Stimulated activated CD4-positive, alpha-beta T cell treated with anti-CD3 and anti-CD28 coated beads, Interleukin-12 subunit alpha, Interleukin-12 subunit beta, amount 100 ng/mL, for 24 hours (primary cell): ENCODE measurements around the gene UHRF2.
"Not testable (repeated sequence)": the region's sequence is repeated elsewhere in the genome, so short reads cannot be mapped to it uniquely, and the experiment has no call there.

Experiments
- DNase-seq, 2 experiments: peaks; one replicate each; pipeline ENCODE4 v3.0.0-alpha.2; 2020; ENCODE audit warnings: low read depth in 2 of 2

The UHRF2 gene

DNA sequence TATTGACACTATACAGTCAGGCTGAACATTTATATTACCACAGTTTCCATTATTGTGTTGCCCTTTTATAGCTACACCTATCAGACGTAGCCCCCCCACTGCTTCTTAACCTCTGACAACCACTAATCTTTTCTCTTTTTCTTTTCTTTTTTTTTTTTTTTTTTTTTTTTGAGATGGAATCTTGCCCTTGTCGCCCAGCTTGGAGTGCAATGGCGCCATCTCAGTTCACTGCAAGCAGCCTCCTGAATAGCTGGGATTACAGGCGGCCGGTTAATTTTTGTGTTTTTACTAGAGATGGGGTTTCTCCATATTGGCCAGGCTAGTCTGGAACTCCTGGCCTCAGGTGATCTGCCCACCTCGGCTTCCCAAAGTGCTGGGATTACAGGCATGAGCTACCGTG is 75.4 kb downstream of the UHRF2 start:
- DNase-seq: no peak

DNA sequence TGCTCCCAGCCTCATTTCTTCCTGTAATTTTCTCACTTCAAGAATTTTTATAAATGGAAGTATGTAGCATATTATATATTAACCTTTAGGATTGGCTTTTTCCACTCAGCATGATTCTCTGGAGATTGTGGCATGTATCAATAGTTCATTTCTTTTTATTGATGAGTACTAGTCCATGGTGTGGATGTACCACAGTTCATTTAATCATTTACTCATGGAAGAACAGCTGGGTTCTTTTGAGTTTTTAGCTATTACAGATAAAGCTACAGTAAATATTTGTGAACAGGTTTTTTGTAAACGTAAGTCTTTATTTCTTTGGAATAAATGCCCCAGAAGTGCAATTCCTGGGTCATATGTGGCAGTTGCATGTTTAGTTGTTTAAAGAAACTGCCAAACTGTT is 76.1 kb downstream of the UHRF2 start:
- no peak for DNase-seq

DNA sequence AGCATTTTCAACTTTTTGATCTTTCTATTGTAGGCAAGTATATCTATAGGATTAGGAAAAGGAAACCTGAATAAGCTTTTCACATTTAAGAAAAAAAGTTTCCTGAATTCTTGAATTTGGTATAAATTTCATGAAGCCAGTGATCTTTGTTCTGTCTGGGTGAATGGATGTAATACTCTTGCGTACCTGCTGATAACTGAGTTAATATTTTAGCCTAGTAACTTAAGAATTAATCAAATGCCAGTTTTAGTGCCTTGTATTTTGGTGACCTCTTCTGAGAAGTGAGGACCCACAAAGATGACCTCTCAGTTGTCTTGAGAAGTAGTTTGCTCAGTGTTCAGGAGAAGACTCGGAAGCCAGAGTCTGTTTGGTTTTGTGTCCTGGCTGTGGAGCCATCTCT is 77.9 kb downstream of the UHRF2 start:
- no peak for DNase-seq

DNA sequence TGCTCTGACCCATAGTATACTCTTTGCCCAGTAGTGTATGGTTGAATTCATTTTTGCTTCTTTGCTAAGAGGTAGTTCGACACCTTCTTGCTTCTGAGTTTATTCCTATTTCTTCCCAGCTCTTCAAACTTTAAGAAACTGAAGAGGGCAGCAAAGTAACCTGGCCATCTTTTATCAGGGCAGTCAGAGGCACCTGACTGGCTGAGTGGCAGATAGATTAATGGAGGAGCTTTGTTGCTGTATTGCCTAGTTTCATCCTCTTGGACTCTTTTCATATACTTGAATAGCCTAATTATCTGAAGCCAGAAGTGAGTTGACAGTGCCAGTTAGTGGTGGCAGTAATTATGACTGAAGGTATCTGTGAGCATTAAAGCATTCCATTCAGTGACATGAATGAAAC is 82.5 kb downstream of the UHRF2 start:
- DNase-seq: no peak

DNA sequence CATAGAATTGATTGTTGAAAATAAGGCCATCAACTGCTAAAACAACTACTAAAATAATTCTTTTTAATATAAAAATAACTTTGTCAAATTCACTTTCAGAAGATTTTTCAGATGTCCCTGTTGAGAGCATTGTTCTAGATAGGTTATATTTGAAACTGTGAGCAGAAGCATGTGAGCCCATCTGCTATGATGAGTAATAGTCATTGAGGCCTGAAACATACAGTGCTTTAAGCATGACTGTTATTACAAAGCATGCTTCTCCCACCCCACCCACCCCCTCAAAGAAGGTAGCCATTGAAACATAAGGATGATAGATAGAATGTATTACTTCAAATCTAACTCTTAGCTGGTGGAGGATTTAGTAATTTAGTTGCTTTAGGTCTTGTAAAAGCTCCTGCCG is 86.0 kb downstream of the UHRF2 start:
- no peak for DNase-seq

DNA sequence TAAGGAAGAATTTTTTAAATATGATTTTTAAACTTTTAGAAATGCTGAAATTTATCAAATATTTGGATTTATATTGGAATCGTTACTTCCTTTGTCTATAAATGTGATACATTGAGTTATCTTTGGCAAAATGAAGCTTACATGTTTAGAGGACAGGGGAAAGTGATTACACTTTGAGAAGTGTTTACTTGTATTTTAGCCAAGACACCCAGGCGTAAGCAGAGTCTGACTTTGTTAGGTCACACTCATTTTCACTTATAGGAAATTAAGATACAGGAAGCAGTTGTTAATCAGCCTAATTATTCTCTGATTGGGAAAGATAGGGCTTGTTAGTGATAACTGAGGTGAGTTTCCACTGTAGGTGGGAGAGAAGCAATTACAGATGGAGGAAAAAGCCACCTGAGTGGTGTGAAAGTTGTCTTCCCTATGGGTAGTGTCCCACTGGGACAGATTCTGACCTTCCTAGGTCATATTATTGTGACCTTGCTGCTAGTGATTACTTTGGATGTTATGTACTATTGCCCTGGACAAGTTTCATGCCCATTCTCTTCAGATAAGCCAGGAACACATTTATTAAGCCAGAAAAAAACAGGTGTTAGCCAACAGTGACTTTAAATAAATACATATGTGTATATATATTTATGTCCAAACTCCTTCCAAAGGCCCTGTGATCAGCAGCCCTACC is 88.7 kb downstream of the UHRF2 start:
- no peak for DNase-seq

DNA sequence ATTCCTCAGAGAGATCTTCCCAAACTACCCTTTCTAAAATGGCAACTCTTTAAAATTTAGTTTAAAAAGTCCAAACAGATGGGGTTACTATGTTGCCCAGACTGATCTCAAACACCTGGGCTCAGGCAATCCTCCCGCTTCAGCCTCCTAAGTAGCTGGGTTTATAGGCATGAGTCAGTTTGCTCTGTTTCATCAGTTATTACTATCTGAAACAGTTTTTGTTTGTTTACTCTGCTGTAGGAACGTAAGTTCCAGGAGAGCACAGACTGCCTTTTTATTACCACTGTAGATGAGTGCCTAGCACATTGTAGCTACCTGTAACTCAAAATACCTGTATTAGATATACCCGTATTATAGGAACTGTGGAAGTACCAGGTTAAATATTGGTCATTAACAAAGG is 89.4 kb downstream of the UHRF2 start:
- DNase-seq: no peak

DNA sequence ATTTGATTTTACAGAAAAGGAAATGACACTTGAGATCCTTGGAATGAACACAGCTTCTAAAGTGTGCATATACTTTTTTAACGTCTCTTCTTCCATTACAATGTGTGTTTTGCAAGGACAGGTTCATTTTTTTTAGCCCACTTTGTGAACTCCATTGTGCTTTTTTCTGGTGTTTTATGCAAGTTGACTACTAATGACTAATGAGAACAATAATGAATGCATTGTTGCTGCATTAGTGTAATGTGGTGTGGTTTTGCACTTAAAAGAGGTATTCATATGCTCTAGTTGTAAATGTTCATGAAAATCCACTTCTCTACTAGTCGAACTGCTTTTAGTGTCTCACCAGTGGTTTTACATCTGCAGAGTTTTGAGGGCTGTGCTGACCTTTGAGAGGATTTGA is 93.6 kb downstream of the UHRF2 start:
- no peak for DNase-seq

DNA sequence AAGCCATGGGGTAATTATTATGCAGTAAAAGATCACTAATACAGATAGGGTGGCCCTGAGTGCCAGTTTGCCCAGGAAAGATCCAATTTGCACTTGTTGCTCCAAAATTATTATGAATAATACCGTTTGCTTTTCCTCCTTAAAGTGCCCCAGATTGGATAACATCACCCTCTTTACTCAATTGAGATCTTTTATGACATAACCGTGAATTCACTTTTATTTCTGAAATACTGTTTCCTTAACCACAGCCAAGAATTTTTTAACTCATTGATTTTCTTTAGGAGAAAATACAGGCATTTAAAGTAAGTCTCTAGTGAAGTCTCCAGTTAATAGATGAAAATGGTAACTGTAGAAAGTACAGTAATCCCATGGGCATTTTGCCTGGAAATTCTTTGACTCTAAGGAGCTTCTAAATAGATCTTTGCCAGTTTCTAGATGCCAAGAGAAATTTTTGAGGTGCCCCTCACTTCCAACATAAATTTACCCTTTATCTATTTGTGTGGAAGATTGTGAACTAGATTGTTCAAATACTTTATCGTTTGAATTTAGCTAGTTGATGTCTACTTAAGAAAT is 99.2 kb downstream of the UHRF2 start:
- DNase-seq: no peak

DNA sequence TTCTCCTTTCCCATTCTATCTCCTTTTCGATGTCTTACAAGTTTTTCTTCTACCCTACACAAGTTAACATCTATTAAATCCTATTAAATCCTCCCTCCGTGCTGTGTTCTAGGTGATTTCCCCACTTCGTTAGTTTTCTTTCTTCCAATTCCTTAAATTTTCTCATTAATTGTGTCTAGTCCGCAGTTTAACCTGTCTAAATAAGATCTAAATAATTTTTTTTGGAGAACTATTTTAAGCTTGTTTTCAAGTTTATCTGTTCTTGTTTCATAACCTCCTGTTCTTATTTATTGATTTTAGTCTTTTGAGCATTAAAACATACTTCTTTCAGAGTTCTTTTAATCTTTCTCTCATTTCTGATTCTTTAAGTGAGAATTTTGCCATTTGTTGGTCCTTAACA is 109.3 kb downstream of the UHRF2 start:
- no peak for DNase-seq

DNA sequence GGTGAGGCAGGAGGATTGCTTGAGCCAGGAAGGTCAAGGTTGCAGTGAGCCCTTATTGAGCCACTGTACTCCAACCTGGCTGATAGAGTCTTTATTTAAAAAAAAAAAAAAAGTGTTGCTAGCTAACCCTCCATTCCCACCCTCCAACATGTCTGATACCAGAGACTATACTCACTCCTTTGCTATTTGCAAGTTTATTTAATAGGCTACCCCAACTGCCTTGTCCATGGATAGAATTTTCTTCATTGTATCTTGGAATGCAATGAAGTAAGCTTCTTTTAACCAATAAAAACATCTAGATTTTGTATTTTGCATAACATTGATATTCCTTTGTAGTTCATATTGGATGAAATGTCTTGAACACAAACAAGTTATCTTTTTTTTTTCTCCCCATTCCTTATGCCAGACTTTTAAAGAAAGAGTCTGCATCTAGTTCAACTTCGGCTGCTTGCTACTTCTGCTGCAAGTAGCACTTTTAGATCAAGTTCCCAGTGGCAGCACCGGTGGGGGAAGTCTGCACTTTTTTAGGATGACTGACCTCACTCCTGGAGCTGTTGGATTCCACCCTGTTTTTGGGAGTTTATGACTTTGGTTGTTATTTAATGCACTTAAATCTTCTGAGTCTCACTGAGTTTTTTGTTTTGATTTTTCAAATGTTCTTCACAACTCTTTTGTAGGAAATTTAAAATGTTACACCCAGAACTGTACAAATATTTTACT is 112.5 kb downstream of the UHRF2 start:
- DNase-seq: no peak

DNA sequence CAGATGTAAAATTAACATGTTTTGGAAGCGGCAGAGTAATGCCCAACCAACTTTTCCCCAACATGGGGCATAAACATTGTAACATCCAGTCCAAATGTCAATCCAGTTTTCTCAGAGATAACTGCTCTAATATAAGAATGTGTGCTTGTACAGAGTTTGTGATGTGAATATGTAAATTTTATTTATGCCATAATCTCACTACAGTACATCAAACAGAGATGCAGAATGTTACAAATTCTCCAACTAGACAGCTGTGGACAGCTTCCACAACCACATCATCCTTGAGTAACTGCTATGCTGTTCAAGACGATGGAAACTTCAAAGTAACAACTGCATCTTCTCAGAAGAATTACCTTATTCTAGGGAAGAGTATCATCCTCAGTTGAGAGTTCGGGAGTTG is 122.6 kb downstream of the UHRF2 start:
- no peak for DNase-seq

DNA sequence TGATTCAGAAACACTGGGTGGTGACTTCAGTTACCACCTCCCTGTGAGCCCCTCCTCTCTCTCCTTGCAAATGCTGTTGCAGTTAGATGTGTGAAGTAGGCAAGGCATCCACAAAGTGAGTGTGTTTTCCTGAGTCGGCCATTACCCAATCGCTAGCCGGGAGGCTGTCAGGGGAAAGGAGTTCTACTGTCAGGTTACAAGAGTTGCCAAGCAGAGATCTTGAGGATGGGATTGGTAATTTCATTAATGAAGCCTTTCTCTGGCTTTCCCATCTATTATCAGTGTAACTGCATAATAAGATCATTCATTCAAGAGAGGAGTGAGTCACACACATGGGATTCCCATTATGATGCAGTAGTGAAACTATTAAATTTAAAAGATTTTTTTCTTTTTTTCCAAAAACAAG is 125.7 kb downstream of the UHRF2 start:
- no peak for DNase-seq

DNA sequence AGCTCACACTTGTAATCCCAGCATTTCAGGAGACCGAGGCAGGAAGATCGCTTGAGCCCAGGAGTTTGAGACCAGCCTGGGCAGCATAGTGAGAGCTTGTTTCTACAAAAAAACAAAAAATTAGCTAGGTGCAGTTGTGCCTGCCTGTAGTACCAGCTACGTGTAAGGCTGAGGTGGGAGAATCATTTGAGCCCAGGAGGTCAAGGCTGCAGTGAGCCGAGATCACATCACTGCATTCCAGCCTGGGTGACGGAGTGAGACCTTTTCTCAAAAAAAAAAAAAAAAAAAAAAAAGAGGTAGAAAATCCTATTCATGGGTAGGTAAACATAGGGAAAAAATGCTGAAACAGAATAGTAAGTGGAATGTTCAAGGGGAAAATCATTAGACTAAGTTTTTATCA is 129.6 kb downstream of the UHRF2 start:
- DNase-seq: not testable (repeated sequence)

DNA sequence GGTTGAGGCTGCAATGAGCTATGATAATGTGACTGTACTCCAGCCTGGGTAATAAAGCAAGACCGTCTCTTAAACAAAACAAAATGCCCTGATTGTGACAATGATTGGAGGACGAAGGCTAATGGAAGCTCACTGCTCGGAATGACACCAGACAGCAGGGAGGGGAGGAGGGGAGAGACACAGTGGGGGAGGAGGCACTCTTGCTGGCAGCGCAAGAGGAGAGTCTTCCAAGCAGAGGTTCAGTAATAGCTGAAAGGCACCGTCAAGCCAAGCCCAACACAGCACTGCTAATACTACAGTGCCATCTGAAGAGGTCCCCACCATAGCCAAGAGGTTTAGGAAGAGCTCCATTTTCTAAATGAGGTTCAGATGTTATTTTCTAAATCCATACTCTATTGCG is 130.2 kb downstream of the UHRF2 start:
- no peak for DNase-seq

DNA sequence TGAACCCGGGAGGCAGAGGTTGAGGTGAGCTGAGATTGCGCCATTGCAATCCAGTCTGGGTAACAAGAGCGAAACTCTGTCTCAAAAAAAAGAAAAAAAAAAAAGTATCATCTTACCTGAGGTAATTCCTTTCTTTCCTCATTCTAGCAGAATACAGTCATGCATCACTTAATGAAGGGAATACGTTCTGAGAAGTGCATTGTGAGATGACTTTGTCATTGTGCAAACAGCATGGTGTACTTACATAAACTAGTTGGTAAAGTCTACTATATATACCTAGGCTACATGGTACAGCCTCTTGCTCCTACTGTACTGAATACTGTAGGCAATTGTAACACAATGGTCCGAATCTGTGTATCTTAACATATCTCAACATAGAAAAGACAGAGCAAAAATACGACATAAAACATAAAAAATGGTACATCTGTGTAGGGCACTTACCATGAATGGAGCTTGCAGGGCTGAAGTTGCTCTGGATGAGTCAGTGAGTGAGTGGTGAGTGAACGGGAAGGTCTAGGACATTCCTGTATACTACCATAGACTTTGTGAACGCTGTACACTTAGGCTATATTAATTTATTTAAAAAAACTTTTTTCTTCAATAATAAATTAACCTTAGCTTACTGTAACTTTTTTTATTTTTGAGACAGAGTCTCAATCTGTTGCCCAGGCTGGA is 132.2 kb downstream of the UHRF2 start:
- DNase-seq: no peak

DNA sequence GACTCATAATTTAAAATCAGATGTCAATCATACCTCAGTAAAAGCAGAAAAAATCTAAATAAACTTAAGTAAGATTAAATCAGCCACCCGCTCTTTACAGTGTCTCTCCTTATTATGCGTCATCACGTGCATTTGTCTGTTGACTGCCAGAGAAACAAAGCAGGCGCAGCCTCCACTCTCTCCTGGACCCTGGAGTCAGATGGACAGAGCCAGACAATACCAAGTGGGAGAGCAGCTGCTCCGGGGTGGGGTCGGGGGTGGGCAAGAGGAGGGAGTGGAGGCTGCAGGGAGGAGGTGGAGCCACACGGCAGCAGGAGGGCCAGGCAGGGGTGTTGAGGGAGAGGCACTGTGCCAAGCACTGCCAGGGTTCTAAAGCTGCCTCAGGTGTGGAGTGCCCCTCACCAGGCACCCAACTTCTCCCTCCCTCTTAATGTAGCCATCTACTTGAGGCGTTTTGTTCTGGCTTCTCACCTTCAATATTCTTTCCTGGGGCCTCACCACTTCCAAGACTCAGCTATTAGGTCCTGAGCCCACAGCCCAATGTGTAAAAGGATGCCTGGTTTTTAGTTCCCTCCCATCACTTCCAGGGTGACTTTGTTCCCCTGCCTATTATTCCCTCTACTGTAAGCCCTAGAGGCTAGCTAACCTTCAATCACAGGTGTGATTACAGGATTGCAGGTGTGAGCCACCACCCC is 136.3 kb downstream of the UHRF2 start:
- DNase-seq: no peak

DNA sequence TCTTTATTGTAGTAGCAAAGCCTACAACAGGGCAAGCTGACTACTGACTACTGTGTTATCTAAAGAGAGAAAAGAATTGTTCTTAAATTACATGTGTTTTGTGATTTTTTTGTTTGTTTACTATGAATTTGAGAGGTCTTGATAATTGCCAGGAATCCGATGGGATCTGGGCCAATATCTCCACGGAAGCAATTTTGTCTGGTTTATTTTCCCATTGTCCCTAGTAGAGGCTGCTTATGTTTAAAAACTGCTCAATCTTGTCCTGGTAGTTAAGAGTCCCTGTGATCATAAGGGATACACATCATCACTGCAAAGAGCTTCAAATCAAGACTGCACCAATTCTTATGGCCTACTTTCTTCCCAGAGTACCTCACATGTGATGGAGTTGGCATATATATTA is 138.1 kb downstream of the UHRF2 start:
- DNase-seq: no peak

DNA sequence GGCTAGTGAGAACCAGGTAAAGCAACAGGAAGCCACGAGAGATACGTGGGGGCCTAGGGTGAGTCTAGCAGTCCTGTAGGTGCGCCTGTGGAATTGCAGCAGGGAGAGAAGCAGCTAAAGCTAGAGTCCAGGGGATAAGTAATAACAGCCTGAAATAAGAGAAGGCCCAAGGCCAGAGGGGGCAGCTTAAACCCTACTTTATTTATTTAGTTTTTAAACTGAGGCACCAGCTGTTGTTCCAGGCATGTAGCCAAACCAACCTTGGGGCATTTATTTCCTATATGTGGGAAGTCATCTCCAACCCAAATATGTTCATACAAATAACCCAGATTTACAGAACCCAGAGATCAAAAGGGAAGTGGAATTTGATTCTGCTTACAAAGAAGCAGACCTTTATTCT is 139.0 kb downstream of the UHRF2 start:
- no peak for DNase-seq

DNA sequence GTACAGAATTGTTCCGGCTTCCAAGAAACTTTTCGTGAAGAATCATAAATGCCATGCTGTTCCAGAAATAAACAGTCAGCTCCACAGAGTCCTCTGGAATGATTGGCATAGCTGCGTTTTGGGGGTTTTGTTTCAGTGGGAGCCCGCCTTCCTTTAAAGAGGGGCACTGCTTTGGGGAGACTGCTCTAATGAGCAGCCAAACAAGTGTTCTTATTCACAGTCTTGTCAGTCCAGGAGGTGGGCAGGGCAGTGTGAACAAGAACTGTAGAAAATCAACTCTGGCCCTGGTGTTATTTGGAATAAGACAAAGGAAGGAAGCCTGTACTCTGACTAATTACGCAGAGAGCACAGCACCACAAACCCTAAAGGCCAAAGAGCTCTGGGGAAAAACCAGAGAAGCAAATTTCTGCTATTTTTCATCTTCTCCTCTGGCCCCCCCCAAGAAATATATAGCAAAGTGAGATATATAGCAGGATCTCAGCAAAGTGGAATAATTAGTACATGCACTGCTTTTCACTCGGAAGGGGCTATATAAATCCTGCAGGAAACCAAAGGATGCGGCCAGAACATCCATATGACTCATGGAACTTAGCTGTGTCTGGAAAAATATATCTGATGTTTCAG is 139.6 kb downstream of the UHRF2 start:
- no peak for DNase-seq

DNA sequence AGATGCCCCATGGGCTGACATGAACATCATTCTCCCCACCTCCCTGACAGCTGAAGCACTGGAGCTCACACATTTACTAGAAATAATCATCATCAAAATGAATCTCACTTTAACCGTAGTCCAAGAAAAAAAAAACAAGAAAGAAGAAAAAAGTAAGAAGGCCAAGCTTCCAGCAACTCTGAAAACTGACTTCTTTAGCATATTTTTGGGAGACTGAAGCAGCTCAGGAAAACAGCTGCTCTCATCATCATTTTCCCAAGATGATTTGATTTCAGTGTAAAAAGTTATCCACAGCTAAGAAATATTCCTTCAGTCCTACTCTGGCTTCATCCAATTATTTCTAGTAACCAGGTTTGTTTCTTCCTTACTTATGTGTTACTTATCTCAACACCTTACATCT is 140.9 kb downstream of the UHRF2 start:
- DNase-seq: no peak
